Neuronal stem cell (in vitro differentiated cells): ENCODE data around the gene OR10K1.

ENCODE experiments used
- DNase-seq: peaks from one replicate; pipeline ENCODE4 v3.0.0-alpha.2; 2013; ENCODE audit warnings: low spot score
- H2AFZ ChIP-seq: one replicate; pipeline ENCODE4 v1.6.1; 2013; ENCODE audit warnings: mild to moderate bottlenecking, low read length, inconsistent platforms
- H2AK5ac ChIP-seq: 2 replicates; pipeline ENCODE4 v1.6.1; 2013; ENCODE audit warnings: low read depth, mild to moderate bottlenecking, inconsistent platforms, low read length, moderate library complexity, mixed read lengths
- H2BK120ac ChIP-seq: 2 replicates; pipeline ENCODE4 v1.6.1; 2013; ENCODE audit warnings: low read depth, mild to moderate bottlenecking, inconsistent platforms, low read length, moderate library complexity, mixed read lengths
- H2BK12ac ChIP-seq: one replicate; pipeline ENCODE4 v1.6.1; 2013; ENCODE audit warnings: low read length, inconsistent platforms
- H2BK15ac ChIP-seq: 2 replicates; pipeline ENCODE4 v1.6.1; 2013; ENCODE audit warnings: mild to moderate bottlenecking, low read length, inconsistent platforms, mixed read lengths
- H2BK5ac ChIP-seq: one replicate; pipeline ENCODE4 v1.6.1; 2013; ENCODE audit warnings: inconsistent platforms, mild to moderate bottlenecking, low read length, moderate library complexity
- H3K14ac ChIP-seq: one replicate; pipeline ENCODE4 v1.6.1; 2013; ENCODE audit warnings: low read length, inconsistent platforms
- H3K18ac ChIP-seq: 2 replicates; pipeline ENCODE4 v1.6.1; 2013; ENCODE audit warnings: low read length, inconsistent platforms
- H3K23ac ChIP-seq: 2 replicates; pipeline ENCODE4 v1.6.1; 2013; ENCODE audit warnings: low read depth, mild to moderate bottlenecking, mixed read lengths, low read length, inconsistent platforms; ENCODE audit not compliant: poor library complexity
- H3K27ac ChIP-seq: replicated peaks from 3 replicates; pipeline ENCODE4 v1.5.1; 2013; ENCODE audit warnings: low read length, inconsistent platforms
- H3K27me3 ChIP-seq, 3 experiments: 2 replicates each; pipeline ENCODE4 v1.6.1; 2013; ENCODE audit warnings: low read length in 3 of 3, mild to moderate bottlenecking in 2 of 3, inconsistent platforms in 1 of 3, low read depth in 1 of 3, mixed read lengths in 1 of 3, moderate library complexity in 1 of 3; ENCODE audit not compliant: control insufficient read depth in 3 of 3, insufficient read depth in 3 of 3
- H3K36me3 ChIP-seq, 2 donors: replicated peaks in 1 of 2; 2 replicates each; pipeline ENCODE4 v1.6.1; 2013; ENCODE audit warnings: low read length in 2 of 2; ENCODE audit not compliant: control insufficient read depth in 2 of 2, insufficient read depth in 2 of 2
- H3K4ac ChIP-seq: 2 replicates; pipeline ENCODE4 v1.6.1; 2013; ENCODE audit warnings: inconsistent platforms, mild to moderate bottlenecking, low read length, moderate library complexity
- H3K4me1 ChIP-seq, 2 donors: 1 replicate in 1 of 2; 2 replicates in 1 of 2; pipeline ENCODE4 v1.6.1; 2013; ENCODE audit warnings: low read length in 2 of 2, low read depth in 1 of 2; ENCODE audit not compliant: control insufficient read depth in 2 of 2, insufficient read depth in 1 of 2
- H3K4me2 ChIP-seq: one replicate; pipeline ENCODE4 v1.6.1; 2013; ENCODE audit warnings: mild to moderate bottlenecking, low read length, inconsistent platforms; ENCODE audit not compliant: insufficient read depth, poor library complexity, severe bottlenecking
- H3K4me3 ChIP-seq, 2 donors: 2 replicates each; pipeline ENCODE4 v1.5.1; 2013; ENCODE audit warnings: low read length in 2 of 2, mild to moderate bottlenecking in 2 of 2, inconsistent platforms in 1 of 2, moderate library complexity in 1 of 2
- H3K79me1 ChIP-seq: one replicate; pipeline ENCODE4 v1.6.1; 2013; ENCODE audit warnings: low read depth, mild to moderate bottlenecking, inconsistent platforms, low read length, moderate library complexity
- H3K9ac ChIP-seq: one replicate; pipeline ENCODE4 v1.6.1; 2013; ENCODE audit warnings: mild to moderate bottlenecking, low read depth, low read length, inconsistent platforms; ENCODE audit not compliant: poor library complexity
- H3K9me3 ChIP-seq, 2 donors: replicated peaks in 1 of 2; 2 replicates each; pipeline versions ENCODE3 to v1.6.1; 2013; ENCODE audit warnings: low read length in 2 of 2, mild to moderate bottlenecking in 2 of 2, inconsistent platforms in 1 of 2, low read depth in 1 of 2, mixed read lengths in 1 of 2, moderate library complexity in 1 of 2; ENCODE audit not compliant: control insufficient read depth in 2 of 2, insufficient read depth in 1 of 2
- H4K8ac ChIP-seq: one replicate; pipeline ENCODE4 v1.6.1; 2013; ENCODE audit warnings: low read depth, mild to moderate bottlenecking, inconsistent platforms, low read length, moderate library complexity
- H4K91ac ChIP-seq: one replicate; pipeline ENCODE4 v1.6.1; 2013; ENCODE audit warnings: low read length, low read depth, mild to moderate bottlenecking, inconsistent platforms; ENCODE audit not compliant: poor library complexity
- WGBS, 2 donors: extraction: QIAGEN DNeasy Blood & Tissue Kit; methylation state at CpG; one replicate each; pipeline ENCODE4 v1.1.7; 2013; ENCODE audit warnings: missing lambda C conversion rate in 2 of 2, mixed read lengths in 1 of 2; ENCODE audit not compliant: insufficient read length in 2 of 2, insufficient replicate concordance in 1 of 2; ENCODE audit errors: extremely low coverage in 2 of 2; 5-methylcytosine and 5-hydroxymethylcytosine counted together

The OR10K1 gene

GRCh38 chr1:158445376-158445775 lies 16.3 kb upstream of the OR10K1 start:
- no peak overlapping the region for H3K27ac ChIP-seq
- no peak overlapping the region for H4K91ac ChIP-seq
- H3K23ac ChIP-seq = no peak overlapping the region
- no peak overlapping the region for H2BK120ac ChIP-seq
- DNase-seq = no peak
- H2BK5ac ChIP-seq = no peak overlapping the region
- no peak overlapping the region for H3K4ac ChIP-seq
- H2BK12ac ChIP-seq = no peak overlapping the region
- no peaks in the 10 kb centered on the region for H3K79me1 ChIP-seq
- H3K4me1 ChIP-seq = no peaks in the 10 kb centered on the region
- H3K4me2 ChIP-seq = no peak overlapping the region
- no peak overlapping the region for H4K8ac ChIP-seq
- no peak overlapping the region for H3K4me3 ChIP-seq
- H3K14ac ChIP-seq = no peak overlapping the region
- no peaks in the 10 kb centered on the region for H3K9me3 ChIP-seq
- H3K36me3 ChIP-seq = no peaks in the 10 kb centered on the region
- H3K9ac ChIP-seq = no peak overlapping the region
- H2AK5ac ChIP-seq = no peak overlapping the region
- no peak overlapping the region for H3K18ac ChIP-seq
- H2AFZ ChIP-seq = no peak overlapping the region
- no CpG with 5 or more reads among the region's 4 CpGs for WGBS, 2 donors
- H2BK15ac ChIP-seq = no peak overlapping the region
- H3K27me3 ChIP-seq = no peaks in the 10 kb centered on the region

GRCh38 chr1:158454537-158454936 lies 7.1 kb upstream of the OR10K1 start:
- Histone ChIP-seq H3K9ac (no peak overlapping the region), H2BK15ac (no peak overlapping the region), H3K9me3 (no peaks in the 10 kb centered on the region), H3K4me2 (no peak overlapping the region), H3K14ac (no peak overlapping the region), H2BK120ac (no peak overlapping the region), H3K4ac (no peak overlapping the region), H2AK5ac (no peak overlapping the region), H3K79me1 (no peaks in the 10 kb centered on the region), H3K18ac (no peak overlapping the region), H2BK12ac (no peak overlapping the region), H3K4me3 (no peak overlapping the region), H2AFZ (no peak overlapping the region), H3K36me3 (no peaks in the 10 kb centered on the region), H4K91ac (no peak overlapping the region), H3K27ac (no peak overlapping the region), H3K27me3 (no peaks in the 10 kb centered on the region), H2BK5ac (no peak overlapping the region), H4K8ac (no peak overlapping the region), H3K4me1 (no peaks in the 10 kb centered on the region), H3K23ac (no peak overlapping the region)
- no CpG with 5 or more reads among the region's 1 CpG for WGBS, 2 donors
- no peak for DNase-seq

DNA sequence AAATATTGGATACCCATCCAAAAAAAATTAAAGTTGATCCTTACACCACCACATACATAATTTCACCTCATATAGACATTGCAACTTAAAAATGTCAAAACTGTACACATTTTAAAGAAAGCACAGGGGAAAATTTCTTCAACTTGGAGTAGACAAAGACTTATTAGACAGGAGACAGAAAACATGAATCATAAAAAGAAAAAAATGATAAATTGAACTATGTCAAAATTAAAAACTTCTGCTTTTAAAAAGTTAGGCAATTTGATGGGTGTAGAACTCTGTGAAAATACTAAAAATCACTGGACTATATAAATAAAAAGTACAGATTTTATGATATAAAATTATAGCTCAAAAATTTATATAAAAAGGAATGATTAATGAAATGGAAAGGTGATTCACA lies 4.4 kb upstream of the OR10K1 start:
- Histone ChIP-seq H2BK5ac (no peak overlapping the region), H3K36me3 (no peaks in the 10 kb centered on the region), H4K91ac (no peak overlapping the region), H3K18ac (no peak overlapping the region), H3K9ac (no peak overlapping the region), H3K4me1 (no peaks in the 10 kb centered on the region), H2BK120ac (no peak overlapping the region), H2AFZ (no peak overlapping the region), H3K9me3 (no peaks in the 10 kb centered on the region), H3K79me1 (no peaks in the 10 kb centered on the region), H3K27ac (no peak overlapping the region), H3K23ac (no peak overlapping the region), H3K4ac (no peak overlapping the region), H4K8ac (no peak overlapping the region), H3K14ac (no peak overlapping the region), H2BK15ac (no peak overlapping the region), H2BK12ac (no peak overlapping the region), H3K27me3 (no peaks in the 10 kb centered on the region), H2AK5ac (no peak overlapping the region), H3K4me3 (no peak overlapping the region), H3K4me2 (no peak overlapping the region)
- no peak for DNase-seq

DNA sequence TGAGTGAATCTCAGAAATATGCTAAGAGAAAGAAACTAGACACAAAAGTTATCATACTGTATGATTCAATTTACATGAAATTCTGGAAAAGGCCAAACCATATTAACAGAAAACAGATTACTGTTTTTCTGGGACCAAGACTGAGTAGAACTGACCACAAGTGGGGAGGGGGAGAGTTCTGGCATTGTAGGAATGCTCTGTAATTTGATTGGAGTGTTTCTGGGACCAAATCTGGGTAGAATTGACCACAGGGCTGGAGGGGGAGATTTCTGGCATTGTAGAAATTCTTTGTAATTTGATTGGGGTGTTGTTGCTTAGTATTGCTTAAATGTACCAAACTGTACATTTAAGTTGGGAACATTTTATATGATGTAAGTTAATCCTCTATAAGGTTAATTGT lies 3.4 kb upstream of the OR10K1 start:
- Histone ChIP-seq H3K4me2 (no peak overlapping the region), H4K91ac (no peak overlapping the region), H3K4ac (no peak overlapping the region), H2AK5ac (no peak overlapping the region), H2BK15ac (no peak overlapping the region), H2BK5ac (no peak overlapping the region), H3K4me1 (no peaks in the 10 kb centered on the region), H3K79me1 (no peaks in the 10 kb centered on the region), H3K4me3 (no peak overlapping the region), H3K36me3 (no peaks in the 10 kb centered on the region), H4K8ac (no peak overlapping the region), H3K9ac (no peak overlapping the region), H3K14ac (no peak overlapping the region), H3K9me3 (no peaks in the 10 kb centered on the region), H2BK120ac (no peak overlapping the region), H2AFZ (no peak overlapping the region), H3K23ac (no peak overlapping the region), H3K27ac (no peak overlapping the region), H3K27me3 (no peaks in the 10 kb centered on the region), H2BK12ac (no peak overlapping the region), H3K18ac (no peak overlapping the region)
- no peak for DNase-seq
